Panc1 (cell line): ENCODE measurements around the gene MAP3K12. TPM values are rescaled to one million over a fixed set of nuclear protein-coding genes. Genes with fewer than 3 reads are reported as not detected.

Experiments used
- ATAC-seq: fragments of 200-7000 bp; cut with Tn5 transposase; 2 replicates; pipeline ENCODE4 v1.9.1; 2020; ENCODE audit warnings: mild to moderate bottlenecking, moderate library complexity
- BruUV-seq: library from RNA; stranded (reverse); fragments of 400-500 nt; replicated peaks from 2 replicates; lab custom pipeline; 2021; lab: Mats Ljungman, UMichigan
- CTCF ChIA-PET: fragments of 300-600 bp; sonication (Branson Sonifier 250); formaldehyde crosslinking; loops from one replicate; lab custom pipeline; 2022; ENCODE audit warnings: antibody characterized with exemption; lab: Charles Lee
- POLR2A ChIA-PET: fragments of 300-600 bp; sonication (Branson Sonifier 250); formaldehyde crosslinking; loops from one replicate; lab custom pipeline; 2022; ENCODE audit warnings: antibody characterized with exemption; lab: Charles Lee
- DNase-seq: peaks from one replicate; pipeline ENCODE4 v3.0.0-alpha.2; 2010; ENCODE audit warnings: low read depth, low spot score
- H3K27ac ChIP-seq: 2 replicates; pipeline ENCODE4 v1.5.1; 2011; ENCODE audit warnings: mild to moderate bottlenecking, low read length, inconsistent platforms
- H3K27me3 ChIP-seq: fragments of 200-500 bp; sonication (Bioruptor generic); 2 replicates; pipeline ENCODE4 v1.6.0; 2014; ENCODE audit warnings: low read length, inconsistent platforms; ENCODE audit not compliant: control insufficient read depth, insufficient read depth
- H3K36me3 ChIP-seq: fragments of 200-500 bp; sonication (Bioruptor generic); 2 replicates; pipeline ENCODE4 v1.5.1; 2014; ENCODE audit warnings: inconsistent platforms, mild to moderate bottlenecking, low read length, moderate library complexity; ENCODE audit not compliant: control insufficient read depth, insufficient read depth
- H3K4me1 ChIP-seq: 2 replicates; pipeline ENCODE4 v1.5.1; 2011; ENCODE audit warnings: inconsistent platforms, mild to moderate bottlenecking, low read length, moderate library complexity; ENCODE audit not compliant: control insufficient read depth, insufficient read depth
- H3K4me3 ChIP-seq, 2 experiments: 2 replicates each; pipeline ENCODE4 v1.5.1; 2011 to 2012; ENCODE audit warnings: low read depth in 2 of 2, low read length in 2 of 2, mild to moderate bottlenecking in 2 of 2, inconsistent platforms in 1 of 2, moderate library complexity in 1 of 2
- H3K9me3 ChIP-seq: fragments of 200-500 bp; sonication (Bioruptor generic); 2 replicates; pipeline ENCODE4 v1.5.1; 2014; ENCODE audit warnings: low read depth, mild to moderate bottlenecking, inconsistent platforms, low read length, moderate library complexity; ENCODE audit not compliant: control insufficient read depth, insufficient read depth
- CTCF ChIP-seq: fragments of 450-650 bp; IDR thresholded peaks from 2 replicates; pipeline ENCODE4 v1.5.1; 2017; ENCODE audit warnings: mild to moderate bottlenecking
- POLR2AphosphoS5 ChIP-seq: IDR thresholded peaks from 2 replicates; pipeline ENCODE4 v1.6.1; 2012; ENCODE audit warnings: mild to moderate bottlenecking, low read depth, low read length, moderate library complexity
- REST ChIP-seq, 2 experiments: IDR thresholded peaks; 2 replicates each; pipeline ENCODE4 v1.6.1; 2011 to 2012; ENCODE audit warnings: low read depth in 2 of 2, control low read depth in 1 of 2, low read length in 1 of 2, mild to moderate bottlenecking in 1 of 2, moderate library complexity in 1 of 2; ENCODE audit not compliant: insufficient read depth in 1 of 2
- SIN3A ChIP-seq: IDR thresholded peaks from 2 replicates; pipeline ENCODE4 v1.6.1; 2012; ENCODE audit warnings: low read depth, mild to moderate bottlenecking, low read length, moderate library complexity, borderline replicate concordance; ENCODE audit not compliant: insufficient read depth
- TCF7L2 ChIP-seq: IDR thresholded peaks from 2 replicates; pipeline ENCODE4 v1.6.1; 2011; ENCODE audit warnings: mild to moderate bottlenecking, low read depth, low read length, inconsistent platforms
- in situ Hi-C: cut with HindIII; loops from 2 replicates; pipeline ENCODE4 v1.10.0; 2016; ENCODE audit warnings: low sequenced_read_pairs, low pct_unique_long_range_greater_than_20kb
- intact Hi-C: fragments of 100-400 bp; cut with micrococcal nuclease; formaldehyde crosslinking; loops from one replicate; pipeline ENCODE4 v1.10.0; 2022; ENCODE audit not compliant: unreplicated experiment
- total RNA-seq: library from RNA; stranded (reverse); gene quantifications from one replicate; pipeline ENCODE4 v1.2.1, GENCODE V29; 2021; ENCODE audit not compliant: unreplicated experiment

Gene MAP3K12
- total RNA-seq, 1 experiment from 2014 or later, result 32.2 TPM

- no TSS peak for BruUV-seq
- Histone ChIP-seq H3K4me1 (peaks cover 16% of the 10 kb centered on the region), H3K36me3 (no peaks in the 10 kb centered on the region; the same call in none of the 2 replicates), H3K27ac (no peak within 1 kb of the TSS), H3K27me3 (no peaks in the 10 kb centered on the region), H3K9me3 (no peaks in the 10 kb centered on the region), H3K4me3 (no peak within 1 kb of the TSS)
- POLR2A ChIA-PET, result no interaction called here
- ATAC-seq (no peak), DNase-seq (no peak)
- CTCF ChIA-PET, result no interaction called here
- in situ Hi-C loops (no loop called here), intact Hi-C loops (loop anchor here (5.0 kb wide), 1 partner anchor 185 kb away; the partner anchor contains the start of gene AAAS)
- TF ChIP-seq SIN3A, result no peak
- no peak for TF ChIP-seq REST (IDR thresholded peaks at IDR 0.05; ENCODE audit: insufficient read depth in 1 of 2, low read depth in 2 of 2, low read length in 1 of 2)
- no peak for TF ChIP-seq POLR2AphosphoS5
- TF ChIP-seq TCF7L2, result no peak
- TF ChIP-seq CTCF, result no peak
These were observed 7.8 kb upstream of the MAP3K12 start, which contains the start of gene NPFF for GRCh38 chr12:53506881-53507602. Gene NPFF, minus strand, starts transcription at chr12:53507484. Its CDS starts 10 bp downstream, at chr12:53507474.

DNA sequence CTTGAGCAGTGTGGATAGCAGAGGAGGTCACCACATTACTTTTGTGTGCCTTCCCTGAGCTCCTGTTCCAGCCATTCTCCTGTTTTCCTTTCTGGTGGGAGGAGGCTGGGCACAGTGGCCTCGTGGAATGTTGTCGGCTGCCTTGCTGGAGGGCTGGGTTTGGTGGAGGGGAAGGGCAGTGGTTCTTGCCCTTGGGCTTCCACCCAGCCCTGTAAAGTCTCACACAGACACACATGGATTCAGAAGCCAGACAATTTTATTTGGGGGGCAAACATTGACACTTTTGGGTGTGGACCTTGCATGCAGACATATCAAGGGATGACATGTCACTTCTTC, 7.2 kb upstream of the MAP3K12 start:
- no peak overlapping the region for H3K27ac ChIP-seq
- in situ Hi-C loops, result no loop called here
- no peak overlapping the region for H3K4me3 ChIP-seq

More for the DNA sequence above, 7.2 kb upstream of the MAP3K12 start:
- POLR2A ChIA-PET, result no interaction called here
- Histone ChIP-seq H3K4me1 (peaks cover 21% of the 10 kb centered on the region), H3K36me3 (no peaks in the 10 kb centered on the region; the same call in none of the 2 replicates), H3K9me3 (no peaks in the 10 kb centered on the region), H3K27me3 (no peaks in the 10 kb centered on the region)
- TF ChIP-seq REST (IDR thresholded peaks at IDR 0.05; ENCODE audit: insufficient read depth in 1 of 2, low read depth in 2 of 2, low read length in 1 of 2), result no peak
- no peak for TF ChIP-seq POLR2AphosphoS5
- TF ChIP-seq CTCF, result no peak
- TF ChIP-seq TCF7L2, result no peak
- TF ChIP-seq SIN3A, result no peak
- DNase-seq (no peak), ATAC-seq (no peak)
- CTCF ChIA-PET, result no interaction called here
- intact Hi-C loops, result loop anchor here (5.0 kb wide), 1 partner anchor 184 kb away; the partner anchor contains the start of gene AAAS
- BruUV-seq, result no TSS peak
